Gastroesophageal sphincter (tissue), 3 donors: ENCODE results near the gene NT5C2.

Source experiments
- CTCF ChIP-seq, 4 experiments: fragments of 200-600 bp in 2 of 4; fragments of 450-650 bp in 2 of 4; sonication (generic) in 1 of 4; IDR thresholded peaks; one replicate each; pipeline ENCODE4 v1.5.1; 2017 to 2019; ENCODE audit warnings: antibody characterized with exemption in 4 of 4, mild to moderate bottlenecking in 2 of 4, moderate library complexity in 2 of 4
- POLR2A ChIP-seq, 2 donors: fragments of 450-650 bp; IDR thresholded peaks; one replicate each; pipeline ENCODE4 v1.6.1; 2017; ENCODE audit warnings: antibody characterized with exemption in 2 of 2, mild to moderate bottlenecking in 2 of 2, moderate library complexity in 1 of 2

DNA sequence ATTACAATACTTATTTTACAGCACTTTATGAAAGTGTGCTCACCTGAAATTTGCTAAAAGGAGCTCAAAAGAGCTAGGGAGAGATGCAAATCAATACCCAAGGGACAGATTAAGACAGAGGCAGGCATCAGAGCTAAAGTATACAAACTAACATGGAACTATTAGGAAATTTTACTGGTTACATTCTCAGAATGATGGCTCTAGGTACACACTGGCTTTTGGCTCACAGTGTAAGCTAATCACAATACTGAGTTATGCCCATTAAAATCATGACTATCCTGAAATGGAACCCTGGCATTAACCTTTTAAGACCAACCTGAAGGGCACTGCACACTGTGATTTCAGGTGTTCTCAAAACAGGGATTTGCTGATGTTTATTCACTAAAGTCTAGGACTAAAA, 98.1 kb downstream of the NT5C2 start:
- TF ChIP-seq CTCF (IDR thresholded peaks at IDR 0.05) (no peak), POLR2A (IDR thresholded peaks at IDR 0.05) (no peak)
